ENCODE measurements around the gene PPIL6.

Gene PPIL6

GRCh38 chr6:109362102-109362884 lies 78.1 kb downstream of the PPIL6 start:
- DNase-seq (ENCODE audit: low read depth) = no peak

DNA sequence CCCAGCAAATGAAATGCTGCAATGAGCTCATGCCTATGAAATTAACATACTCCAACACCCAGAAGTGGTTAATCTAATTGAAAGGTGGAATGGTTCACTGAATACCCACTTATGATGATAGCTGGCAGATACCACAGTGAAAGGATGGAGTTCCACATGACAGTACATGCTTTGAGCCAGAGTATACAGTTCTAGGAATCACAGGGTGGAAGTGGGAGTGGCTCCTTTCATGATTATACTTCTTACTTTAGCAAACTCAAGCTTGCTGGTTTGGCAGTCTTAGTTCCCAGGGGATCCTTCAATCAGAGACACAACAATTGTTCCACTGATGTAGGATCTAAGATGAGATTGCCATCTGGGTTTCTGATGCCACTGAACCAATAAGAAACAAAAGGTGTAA lies 79.6 kb downstream of the PPIL6 start:
- DNase-seq (ENCODE audit: low read depth) = no peak

- DNase-seq (ENCODE audit: low read depth) = no peak
Observed at GRCh38 chr6:109360281-109360680, 80.1 kb downstream of the PPIL6 start.

DNA sequence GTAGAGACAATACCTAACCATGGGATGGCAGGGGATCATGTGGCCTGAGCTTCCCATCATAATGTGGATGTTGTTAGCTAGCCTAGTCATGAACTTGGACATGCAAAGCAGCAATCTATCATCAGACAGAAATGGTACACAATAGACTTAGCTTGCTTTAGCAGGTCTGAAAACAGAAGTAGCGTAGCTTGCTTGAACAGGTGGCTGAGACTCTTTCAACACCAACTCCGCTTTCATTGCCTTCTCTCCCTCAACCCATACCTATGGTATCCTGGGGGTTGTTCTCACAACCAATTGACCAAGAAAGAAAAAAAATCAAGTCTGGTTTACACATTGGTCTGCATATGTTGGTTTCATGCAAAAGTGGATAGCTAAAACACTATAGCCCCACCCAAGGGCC lies 81.2 kb downstream of the PPIL6 start:
- no peak for DNase-seq (ENCODE audit: low read depth)

GRCh38 chr6:109358204-109358603 lies 82.2 kb downstream of the PPIL6 start:
- no peak for DNase-seq (ENCODE audit: low read depth)

DNA sequence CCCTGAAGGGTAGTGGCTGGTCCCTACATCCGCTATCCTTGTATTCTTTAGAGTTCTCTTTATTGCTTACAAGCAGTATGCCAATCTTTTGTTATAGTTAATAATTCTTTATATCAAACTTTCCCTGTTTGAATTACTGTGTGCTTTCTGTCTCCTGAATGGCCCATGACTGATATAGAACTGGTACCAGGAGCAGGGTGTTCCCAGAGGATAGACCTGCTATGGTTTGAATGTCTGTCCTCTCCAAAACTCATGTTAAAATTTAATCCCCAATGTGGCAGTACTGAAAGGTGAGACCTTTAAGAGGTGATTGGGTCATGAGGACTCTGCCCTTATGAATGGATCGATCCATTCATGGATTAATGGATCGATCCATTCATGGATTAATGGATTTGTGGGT lies 84.2 kb downstream of the PPIL6 start:
- DNase-seq (ENCODE audit: low read depth) = no peak

- DNase-seq (ENCODE audit: low read depth) = no peak
Observed at GRCh38 chr6:109351231-109352130, 88.9 kb downstream of the PPIL6 start.

DNA sequence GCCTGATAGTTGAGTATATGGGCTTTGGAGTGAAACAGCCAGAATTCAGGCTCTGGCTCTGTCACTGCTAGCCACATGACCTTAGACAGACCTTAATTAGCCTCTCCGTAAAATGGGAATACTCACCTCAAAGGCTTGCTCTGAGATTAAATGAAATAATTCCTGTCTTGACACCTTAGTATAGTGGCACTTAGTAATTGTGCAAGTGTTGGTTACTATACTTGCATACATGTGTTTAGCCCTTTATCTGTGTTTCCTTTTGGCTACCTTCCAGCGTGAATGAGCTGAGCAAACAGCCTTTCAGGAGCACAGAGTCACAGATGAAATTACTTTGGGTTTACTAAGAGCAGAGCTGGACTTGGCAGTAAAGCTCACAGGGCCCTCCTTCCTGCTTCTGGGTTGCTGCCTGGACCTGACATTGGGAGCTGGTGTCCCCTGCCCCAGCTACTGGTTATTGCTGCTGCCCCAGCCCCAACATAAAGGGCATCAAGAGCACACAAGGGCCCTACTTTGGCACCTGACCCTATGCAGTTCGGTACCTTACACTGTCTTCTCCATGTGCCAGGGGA lies 90.9 kb downstream of the PPIL6 start:
- DNase-seq (ENCODE audit: low read depth) = no peak

GRCh38 chr6:109348226-109348625 lies 92.2 kb downstream of the PPIL6 start:
- no peak for DNase-seq (ENCODE audit: low read depth)

DNA sequence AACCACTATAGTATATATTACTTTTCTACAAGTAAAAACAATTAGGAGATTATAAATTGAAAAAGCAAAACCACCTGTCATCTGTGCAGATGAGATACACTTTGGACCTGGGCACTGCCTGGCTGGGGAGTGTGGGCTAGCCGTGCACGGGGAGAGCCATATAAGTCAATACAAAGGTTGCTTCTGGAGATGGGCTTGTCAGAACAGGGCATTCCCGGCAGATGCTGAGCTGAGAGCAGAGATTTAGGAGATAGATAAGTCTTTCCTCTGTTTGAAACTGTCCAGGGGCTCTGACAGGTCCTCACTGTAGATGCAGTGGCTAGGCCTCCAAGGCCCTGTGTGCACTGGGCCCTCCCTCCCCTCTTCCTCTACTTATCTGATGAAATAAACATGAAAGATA lies 92.6 kb downstream of the PPIL6 start:
- DNase-seq (ENCODE audit: low read depth) = no peak

GRCh38 chr6:109345986-109346385 lies 94.4 kb downstream of the PPIL6 start:
- no peak for DNase-seq (ENCODE audit: low read depth)

DNA sequence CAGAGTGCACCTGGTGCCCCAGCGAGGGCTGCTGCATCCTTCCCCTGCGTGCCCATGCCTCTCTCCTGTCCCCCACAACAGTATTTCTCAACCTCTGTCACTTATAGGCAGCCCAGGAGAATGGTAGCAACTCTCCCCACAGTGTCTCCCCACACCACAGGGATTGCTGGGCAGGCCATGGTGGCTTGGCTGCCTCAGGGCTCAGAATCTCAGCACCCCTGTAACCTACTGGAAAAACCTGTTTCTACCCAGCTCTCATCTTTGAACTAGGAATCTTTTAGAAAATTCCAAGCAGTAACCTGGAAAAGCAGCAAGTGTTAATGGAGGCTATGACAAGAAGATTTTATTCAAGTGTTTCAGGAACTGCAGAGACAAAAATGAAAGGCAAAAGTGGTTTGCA lies 96.2 kb downstream of the PPIL6 start:
- no peak for DNase-seq (ENCODE audit: low read depth)

- DNase-seq (ENCODE audit: low read depth) = no peak
Observed at GRCh38 chr6:109343518-109343917, 96.9 kb downstream of the PPIL6 start.

- DNase-seq (ENCODE audit: low read depth) = no peak
Observed at GRCh38 chr6:109342911-109343310, 97.5 kb downstream of the PPIL6 start.

DNA sequence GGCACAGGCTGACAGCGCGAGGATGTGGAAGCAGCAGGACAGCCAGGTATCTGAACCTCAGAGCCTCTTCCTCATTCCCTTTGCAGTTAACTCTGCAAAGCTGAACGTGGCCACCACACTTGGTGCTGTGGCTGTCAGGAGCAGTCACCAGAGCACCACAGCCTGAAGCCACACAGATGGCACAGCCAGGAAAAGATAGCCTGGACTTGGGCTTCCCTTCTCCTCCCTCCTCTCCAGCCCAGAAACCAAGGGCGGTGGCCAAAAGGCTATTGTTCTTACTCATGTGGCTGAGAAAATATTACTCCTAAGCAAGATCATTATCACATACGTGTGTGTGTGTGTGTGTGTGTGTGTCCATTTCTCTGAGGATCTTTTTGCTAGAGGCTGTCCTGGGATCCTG lies 97.9 kb downstream of the PPIL6 start:
- DNase-seq (ENCODE audit: low read depth) = no peak

DNA sequence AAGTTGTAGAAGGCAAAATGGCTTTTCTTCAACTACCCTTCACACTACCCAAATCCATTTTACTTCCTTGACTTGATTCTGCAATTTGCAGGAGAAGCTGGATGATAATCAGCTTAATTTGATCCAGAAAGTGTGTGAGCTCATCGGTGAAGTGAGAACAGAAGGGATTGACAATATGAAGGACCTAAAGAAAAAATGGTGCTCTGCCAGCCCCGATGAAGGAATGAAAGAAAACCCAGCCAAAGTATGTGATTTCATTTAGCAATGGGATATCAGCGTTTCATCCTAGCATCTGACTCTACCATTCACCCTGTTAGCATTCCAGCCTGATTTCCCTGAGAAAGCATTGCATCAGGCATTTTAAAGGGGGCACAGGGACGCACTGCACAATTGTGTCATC lies 99.6 kb downstream of the PPIL6 start:
- no peak for DNase-seq (ENCODE audit: low read depth)

Data from stimulated activated CD8-positive, alpha-beta memory T cell treated with anti-CD3 and anti-CD28 coated beads, Interleukin-15, amount 100 ng/mL, for 24 hours (primary cell).